Measurements from ENCODE around the gene GNE.

DNA sequence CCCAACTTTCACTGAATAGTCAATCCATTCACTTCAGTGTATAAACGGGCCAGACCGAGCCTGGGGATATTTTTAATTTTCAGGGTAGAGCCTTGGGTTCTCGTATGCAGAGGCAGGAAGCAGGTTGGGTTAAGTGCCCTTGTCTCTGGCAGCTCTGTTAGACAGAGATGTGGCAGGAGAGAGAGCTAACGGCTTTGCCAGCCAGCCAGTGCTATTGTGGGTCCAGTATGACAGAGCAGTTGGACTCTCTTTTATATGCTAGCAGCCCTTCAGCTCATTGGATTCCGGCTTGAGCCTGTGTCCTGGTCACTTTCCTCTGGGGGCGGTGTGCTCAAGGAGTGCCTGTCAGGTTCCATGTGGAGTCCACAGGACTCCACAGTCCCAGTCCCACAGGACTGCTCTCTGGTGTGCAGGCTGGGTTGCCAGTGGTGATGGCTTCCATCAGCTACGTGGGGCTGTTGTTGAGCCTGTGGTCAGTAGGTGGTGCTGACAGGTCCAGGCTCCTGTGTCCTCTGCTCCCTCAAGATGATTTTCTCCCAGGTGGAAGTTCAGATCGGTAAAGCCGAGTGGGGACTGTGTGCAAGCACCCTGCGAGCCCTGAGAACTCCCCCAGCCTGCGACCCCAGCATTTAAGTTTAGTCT lies 53.2 kb downstream of the GNE start:
- TF ChIP-seq POLR2A (IDR thresholded peaks at IDR 0.05) = no peak
- TF ChIP-seq, protein P1, sequence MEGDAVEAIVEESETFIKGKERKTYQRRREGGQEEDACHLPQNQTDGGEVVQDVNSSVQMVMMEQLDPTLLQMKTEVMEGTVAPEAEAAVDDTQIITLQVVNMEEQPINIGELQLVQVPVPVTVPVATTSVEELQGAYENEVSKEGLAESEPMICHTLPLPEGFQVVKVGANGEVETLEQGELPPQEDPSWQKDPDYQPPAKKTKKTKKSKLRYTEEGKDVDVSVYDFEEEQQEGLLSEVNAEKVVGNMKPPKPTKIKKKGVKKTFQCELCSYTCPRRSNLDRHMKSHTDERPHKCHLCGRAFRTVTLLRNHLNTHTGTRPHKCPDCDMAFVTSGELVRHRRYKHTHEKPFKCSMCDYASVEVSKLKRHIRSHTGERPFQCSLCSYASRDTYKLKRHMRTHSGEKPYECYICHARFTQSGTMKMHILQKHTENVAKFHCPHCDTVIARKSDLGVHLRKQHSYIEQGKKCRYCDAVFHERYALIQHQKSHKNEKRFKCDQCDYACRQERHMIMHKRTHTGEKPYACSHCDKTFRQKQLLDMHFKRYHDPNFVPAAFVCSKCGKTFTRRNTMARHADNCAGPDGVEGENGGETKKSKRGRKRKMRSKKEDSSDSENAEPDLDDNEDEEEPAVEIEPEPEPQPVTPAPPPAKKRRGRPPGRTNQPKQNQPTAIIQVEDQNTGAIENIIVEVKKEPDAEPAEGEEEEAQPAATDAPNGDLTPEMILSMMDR (IDR thresholded peaks at IDR 0.05) = no peak

Data from lower leg skin (tissue), 3 donors.